Ishikawa (cell line): ENCODE measurements around the gene TMSB4X.

Source experiments
- CEBPB ChIP-seq: IDR thresholded peaks from 2 replicates; pipeline ENCODE4 v1.6.1; 2012
- CREB1 ChIP-seq: IDR thresholded peaks from 2 replicates; pipeline ENCODE4 v1.6.1; 2012; ENCODE audit warnings: low read depth
- EGR1 ChIP-seq: IDR thresholded peaks from 2 replicates; pipeline ENCODE4 v1.6.1; 2012
- NFIC ChIP-seq: IDR thresholded peaks from 2 replicates; pipeline ENCODE4 v1.6.1; 2012
- RAD21 ChIP-seq: IDR thresholded peaks from 2 replicates; pipeline ENCODE4 v1.6.1; 2012; ENCODE audit warnings: low read depth
- TAF1 ChIP-seq: IDR thresholded peaks from 2 replicates; pipeline ENCODE4 v1.6.1; 2012; ENCODE audit warnings: low read depth, mild to moderate bottlenecking
- TCF12 ChIP-seq: IDR thresholded peaks from 2 replicates; pipeline ENCODE4 v1.6.1; 2012; ENCODE audit warnings: low read depth
- TEAD4 ChIP-seq: IDR thresholded peaks from 2 replicates; pipeline ENCODE4 v1.6.1; 2012
- USF1 ChIP-seq: IDR thresholded peaks from 2 replicates; pipeline ENCODE4 v1.6.1; 2012
- YY1 ChIP-seq: IDR thresholded peaks from 2 replicates; pipeline ENCODE4 v1.6.1; 2012; ENCODE audit warnings: low read depth
- TF ChIP-seq, protein P1 (sequence below): IDR thresholded peaks from 2 replicates; pipeline ENCODE4 v1.6.1; 2012; ENCODE audit warnings: low read depth, mild to moderate bottlenecking

DNA sequence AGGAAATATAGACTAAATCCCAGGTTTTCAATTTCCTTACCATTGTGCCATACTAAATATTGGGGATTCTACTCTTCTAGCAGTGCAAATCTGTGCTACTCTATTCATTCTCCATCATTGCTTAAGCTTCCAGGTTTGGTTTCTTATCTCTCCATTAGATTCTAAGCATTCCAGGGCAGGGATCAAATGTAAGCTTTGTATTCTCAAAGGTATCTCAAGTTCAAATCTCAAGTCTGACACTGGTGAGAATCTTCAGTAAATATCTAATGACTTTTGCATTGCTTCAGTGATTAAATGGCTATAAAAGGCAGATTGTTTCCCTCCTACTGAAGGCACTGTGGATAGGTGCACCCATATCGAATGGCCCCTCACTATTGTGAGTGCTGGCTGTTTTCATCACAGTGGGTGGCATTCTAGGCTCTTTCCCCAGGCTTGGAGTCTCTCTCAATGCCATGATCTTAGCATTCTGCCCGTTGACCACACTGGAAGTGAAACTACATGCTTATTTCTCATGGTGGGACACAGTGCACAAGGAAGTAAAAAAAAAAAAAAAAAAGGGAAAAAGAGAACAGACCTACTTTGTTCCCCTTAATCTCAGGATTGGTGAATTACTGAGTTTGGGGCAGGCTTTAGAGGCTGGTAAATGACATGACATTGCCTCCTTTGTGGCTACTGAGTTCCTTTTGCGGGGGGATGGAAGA, 40.8 kb downstream of the TMSB4X start:
- TF ChIP-seq RAD21: no peak
- TF ChIP-seq EGR1: no peak
- no peak for TF ChIP-seq CEBPB
- no peak for TF ChIP-seq NFIC
- no peak for TF ChIP-seq YY1
- TF ChIP-seq TCF12: no peak
- TF ChIP-seq, protein P1, sequence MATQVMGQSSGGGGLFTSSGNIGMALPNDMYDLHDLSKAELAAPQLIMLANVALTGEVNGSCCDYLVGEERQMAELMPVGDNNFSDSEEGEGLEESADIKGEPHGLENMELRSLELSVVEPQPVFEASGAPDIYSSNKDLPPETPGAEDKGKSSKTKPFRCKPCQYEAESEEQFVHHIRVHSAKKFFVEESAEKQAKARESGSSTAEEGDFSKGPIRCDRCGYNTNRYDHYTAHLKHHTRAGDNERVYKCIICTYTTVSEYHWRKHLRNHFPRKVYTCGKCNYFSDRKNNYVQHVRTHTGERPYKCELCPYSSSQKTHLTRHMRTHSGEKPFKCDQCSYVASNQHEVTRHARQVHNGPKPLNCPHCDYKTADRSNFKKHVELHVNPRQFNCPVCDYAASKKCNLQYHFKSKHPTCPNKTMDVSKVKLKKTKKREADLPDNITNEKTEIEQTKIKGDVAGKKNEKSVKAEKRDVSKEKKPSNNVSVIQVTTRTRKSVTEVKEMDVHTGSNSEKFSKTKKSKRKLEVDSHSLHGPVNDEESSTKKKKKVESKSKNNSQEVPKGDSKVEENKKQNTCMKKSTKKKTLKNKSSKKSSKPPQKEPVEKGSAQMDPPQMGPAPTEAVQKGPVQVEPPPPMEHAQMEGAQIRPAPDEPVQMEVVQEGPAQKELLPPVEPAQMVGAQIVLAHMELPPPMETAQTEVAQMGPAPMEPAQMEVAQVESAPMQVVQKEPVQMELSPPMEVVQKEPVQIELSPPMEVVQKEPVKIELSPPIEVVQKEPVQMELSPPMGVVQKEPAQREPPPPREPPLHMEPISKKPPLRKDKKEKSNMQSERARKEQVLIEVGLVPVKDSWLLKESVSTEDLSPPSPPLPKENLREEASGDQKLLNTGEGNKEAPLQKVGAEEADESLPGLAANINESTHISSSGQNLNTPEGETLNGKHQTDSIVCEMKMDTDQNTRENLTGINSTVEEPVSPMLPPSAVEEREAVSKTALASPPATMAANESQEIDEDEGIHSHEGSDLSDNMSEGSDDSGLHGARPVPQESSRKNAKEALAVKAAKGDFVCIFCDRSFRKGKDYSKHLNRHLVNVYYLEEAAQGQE: no peak
- no peak for TF ChIP-seq TAF1
- TF ChIP-seq CREB1: no peak
- TF ChIP-seq USF1: no peak
- no peak for TF ChIP-seq TEAD4
